NT2/D1 (cell line): ENCODE data around the gene POLRMT.

Experiments used
- DNase-seq: peaks from one replicate; pipeline ENCODE4 v3.0.0-alpha.2; 2011; ENCODE audit warnings: low read depth, low spot score
- H3K27me3 ChIP-seq: 2 replicates; pipeline ENCODE4 v1.6.0; 2011; ENCODE audit warnings: mild to moderate bottlenecking; ENCODE audit not compliant: insufficient read length, insufficient read depth
- H3K36me3 ChIP-seq: 2 replicates; pipeline ENCODE4 v1.6.1; 2011; ENCODE audit warnings: mild to moderate bottlenecking, low read length, mixed read lengths; ENCODE audit not compliant: insufficient read depth, insufficient read length
- H3K4me1 ChIP-seq: 2 replicates; pipeline ENCODE4 v1.5.1; 2011; ENCODE audit not compliant: insufficient read depth, insufficient read length
- H3K4me3 ChIP-seq: 2 replicates; pipeline ENCODE4 v1.5.1; 2011; ENCODE audit warnings: low read depth; ENCODE audit not compliant: insufficient read length
- H3K9ac ChIP-seq: 2 replicates; pipeline ENCODE4 v1.6.0; 2011; ENCODE audit warnings: low read depth; ENCODE audit not compliant: insufficient read length
- H3K9me3 ChIP-seq: 2 replicates; pipeline ENCODE4 v1.5.1; 2011; ENCODE audit warnings: mild to moderate bottlenecking, low read length; ENCODE audit not compliant: insufficient read depth
- SUZ12 ChIP-seq: IDR thresholded peaks from 2 replicates; pipeline ENCODE4 v1.6.1; 2011; ENCODE audit not compliant: insufficient read length, insufficient read depth; ENCODE audit errors: extremely low read depth
- YY1 ChIP-seq: IDR thresholded peaks from 2 replicates; pipeline ENCODE4 v1.6.1; 2011; ENCODE audit not compliant: insufficient read length, insufficient read depth
- ZNF274 ChIP-seq: IDR thresholded peaks from 2 replicates; pipeline ENCODE4 v1.6.1; 2011; ENCODE audit warnings: mild to moderate bottlenecking, low read depth, low read length

Gene POLRMT

DNA sequence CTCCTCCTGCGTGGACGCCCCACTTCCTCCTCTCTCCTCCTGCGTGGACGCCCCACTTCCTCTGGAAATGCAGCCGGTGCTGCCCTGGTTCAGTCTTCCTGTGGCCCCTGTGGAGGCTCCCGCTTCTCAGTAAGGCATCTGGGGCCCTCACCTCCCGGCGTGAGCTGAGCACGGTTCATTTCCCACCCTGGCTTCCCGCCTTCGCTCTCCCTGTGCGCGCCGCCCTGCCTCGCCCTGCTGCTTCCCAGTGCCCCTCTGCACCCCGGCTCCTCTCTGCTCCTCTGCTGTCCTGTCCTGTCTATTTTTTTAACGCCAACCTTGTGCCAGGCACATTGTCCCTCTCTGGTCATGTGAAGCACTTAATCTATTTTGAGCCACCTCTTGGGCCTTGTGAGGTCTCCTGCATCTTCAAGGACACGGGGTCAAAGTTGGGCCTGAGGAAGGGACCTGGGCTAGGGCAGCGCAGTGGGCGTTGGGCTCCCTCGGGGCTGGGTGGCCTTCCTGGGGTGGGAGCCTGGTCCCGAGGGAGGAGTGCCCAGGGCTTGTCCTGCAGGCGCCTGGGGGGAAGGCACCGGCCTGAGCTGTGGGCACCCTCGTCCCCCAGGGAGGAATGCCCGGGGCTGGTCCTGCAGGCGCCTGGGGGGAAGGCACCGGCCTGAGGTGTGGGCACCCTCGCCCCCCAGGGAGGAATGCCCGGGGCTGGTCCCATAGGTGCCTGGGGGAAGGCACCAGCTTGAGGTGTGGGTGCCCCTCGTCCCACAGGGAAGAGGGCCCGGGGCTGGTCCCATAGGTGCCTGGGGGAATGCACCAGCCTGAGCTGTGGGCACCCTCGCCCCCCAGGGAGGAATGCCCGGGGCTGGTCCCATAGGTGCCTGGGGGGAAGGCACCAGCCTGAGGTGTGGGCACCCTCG is 30.7 kb downstream of the POLRMT start:
- DNase-seq: no peak
- H3K9ac ChIP-seq: no peak overlapping the region

DNA sequence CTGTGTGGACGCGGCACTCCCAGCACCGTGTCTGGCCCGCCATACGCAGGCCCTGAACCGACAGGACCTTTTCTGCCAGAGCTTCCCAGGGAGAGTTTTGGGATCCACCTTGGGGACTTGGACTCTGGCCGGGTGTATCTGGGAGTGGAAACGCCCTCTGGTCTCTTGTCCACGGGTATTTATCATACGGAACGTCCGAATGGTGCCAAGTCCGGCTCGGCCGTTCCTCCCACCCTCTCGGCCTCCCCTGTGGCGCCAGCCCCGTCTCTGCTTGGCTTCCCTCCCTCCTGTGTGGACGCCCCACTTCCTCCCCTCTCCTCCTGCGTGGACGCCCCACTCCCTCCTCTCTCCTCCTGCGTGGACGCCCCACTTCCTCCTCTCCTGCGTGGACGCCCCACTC is 31.5 kb downstream of the POLRMT start:
- no peak for DNase-seq
- no peak for TF ChIP-seq SUZ12
- TF ChIP-seq YY1: no peak
- TF ChIP-seq ZNF274: no peak
- H3K4me1 ChIP-seq: no peaks in the 10 kb centered on the region
- H3K4me3 ChIP-seq: no peak overlapping the region
- H3K9me3 ChIP-seq: peaks cover 40% of the 10 kb centered on the region
- H3K36me3 ChIP-seq: no peaks in the 10 kb centered on the region
- H3K27me3 ChIP-seq: peaks cover 5% of the 10 kb centered on the region
- H3K9ac ChIP-seq: no peak overlapping the region

More for the DNA sequence above, 30.7 kb downstream of the POLRMT start:
- no peaks in the 10 kb centered on the region for H3K4me1 ChIP-seq
- TF ChIP-seq SUZ12: no peak
- no peak for TF ChIP-seq ZNF274
- TF ChIP-seq YY1: no peak
- no peaks in the 10 kb centered on the region for H3K36me3 ChIP-seq
- H3K27me3 ChIP-seq: no peaks in the 10 kb centered on the region
- peaks cover 38% of the 10 kb centered on the region for H3K9me3 ChIP-seq
- no peak overlapping the region for H3K4me3 ChIP-seq

DNA sequence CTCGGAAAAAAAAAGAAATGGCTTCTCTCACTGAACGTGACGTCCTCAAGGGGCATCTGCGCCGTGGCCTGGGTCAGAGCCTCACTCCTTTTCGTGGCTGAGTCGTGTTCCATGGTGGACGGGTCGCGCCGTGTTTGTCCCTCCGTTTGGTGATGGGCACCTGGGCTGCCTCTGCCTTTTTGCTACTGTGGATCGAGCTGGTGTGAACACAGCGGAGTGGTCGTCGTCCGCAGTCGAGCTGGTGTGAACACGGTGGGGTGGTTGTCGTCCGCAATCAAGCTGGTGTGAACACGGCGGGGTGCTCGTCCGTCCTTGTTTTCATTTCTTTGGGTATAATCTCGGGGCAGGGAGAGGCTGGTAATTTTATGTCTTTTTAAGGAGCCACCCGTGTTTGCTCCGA is 32.0 kb downstream of the POLRMT start:
- Histone ChIP-seq H3K4me3 (no peak overlapping the region), H3K9ac (no peak overlapping the region), H3K9me3 (peaks cover 40% of the 10 kb centered on the region), H3K36me3 (no peaks in the 10 kb centered on the region), H3K4me1 (no peaks in the 10 kb centered on the region), H3K27me3 (peaks cover 6% of the 10 kb centered on the region)
- no peak for TF ChIP-seq YY1
- no peak for DNase-seq

DNA sequence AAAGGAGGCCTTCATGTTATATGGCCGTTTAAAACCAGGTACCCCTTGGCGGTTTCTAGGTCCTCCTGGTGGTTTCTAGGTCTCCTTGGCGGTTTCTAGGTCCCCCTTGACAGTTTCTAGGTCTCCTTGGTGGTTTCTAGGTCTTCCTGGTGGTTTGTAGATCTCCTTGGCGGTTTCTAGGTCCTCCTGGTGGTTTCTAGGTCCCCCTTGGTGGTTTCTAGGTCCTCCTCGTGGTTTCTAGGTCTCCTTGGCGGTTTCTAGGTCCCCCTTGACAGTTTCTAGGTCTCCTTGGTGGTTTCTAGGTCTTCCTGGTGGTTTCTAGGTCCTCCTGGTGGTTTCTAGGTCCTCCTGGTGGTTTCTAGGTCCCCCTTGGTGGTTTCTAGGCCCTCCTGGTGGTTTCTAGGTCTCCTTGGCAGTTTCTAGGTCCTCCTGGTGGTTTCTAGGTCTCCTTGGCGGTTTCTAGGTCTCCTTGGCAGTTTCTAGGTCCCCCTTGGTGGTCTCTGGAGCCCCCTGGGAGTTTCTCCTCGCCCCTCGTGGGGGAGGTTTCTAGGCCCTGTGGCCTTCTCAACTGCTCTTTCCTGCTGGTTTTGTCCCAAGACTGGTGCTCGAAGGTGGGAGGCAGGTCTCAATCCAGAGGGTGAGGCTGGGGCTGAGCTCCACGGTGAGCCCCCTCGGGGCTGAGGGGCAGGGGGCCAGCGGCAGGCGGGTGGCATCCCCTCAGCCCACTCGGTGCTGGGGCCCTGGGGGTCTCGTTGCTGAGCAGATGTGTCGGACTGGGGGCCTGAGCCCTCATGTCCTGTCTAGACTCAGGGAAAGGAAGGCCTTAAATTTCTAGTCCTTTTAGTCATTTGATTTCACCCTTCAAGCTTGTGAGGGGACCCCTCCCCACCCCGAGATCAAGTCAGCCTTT is 35.7 kb downstream of the POLRMT start:
- Histone ChIP-seq H3K9me3 (peaks cover 20% of the 10 kb centered on the region), H3K4me3 (no peak overlapping the region), H3K36me3 (no peaks in the 10 kb centered on the region), H3K4me1 (peaks cover 7% of the 10 kb centered on the region), H3K27me3 (peaks cover 24% of the 10 kb centered on the region), H3K9ac (no peak overlapping the region)
- TF ChIP-seq ZNF274 (no peak), SUZ12 (no peak), YY1 (no peak)
- no peak for DNase-seq

DNA sequence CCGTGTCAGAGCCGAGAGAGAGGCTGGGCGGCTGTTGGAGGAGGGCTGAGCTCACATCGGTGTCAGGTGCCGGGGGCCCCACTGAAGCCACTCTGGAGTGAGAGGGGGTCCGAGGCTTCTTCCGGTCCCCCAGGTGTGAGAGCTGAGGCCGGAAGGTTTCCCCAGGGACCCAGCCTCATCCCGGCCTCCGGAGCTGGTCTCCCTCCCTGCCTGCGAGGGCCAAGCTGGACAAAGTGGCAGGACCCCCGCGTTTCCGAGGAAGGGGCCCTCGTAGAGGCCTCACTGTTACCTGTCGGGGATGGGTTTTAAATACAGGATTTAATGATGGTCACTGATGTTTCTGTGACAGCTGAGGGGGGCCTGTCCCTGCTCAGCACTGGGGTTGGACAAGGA is 37.1 kb downstream of the POLRMT start:
- H3K4me1 ChIP-seq: peaks cover 16% of the 10 kb centered on the region
- TF ChIP-seq ZNF274 (no peak), SUZ12 (no peak), YY1 (no peak)
- no peak for DNase-seq
- H3K9me3 ChIP-seq: peaks cover 13% of the 10 kb centered on the region; the same call in 1 of the 2 replicates
- H3K27me3 ChIP-seq: peaks cover 38% of the 10 kb centered on the region
- H3K4me3 ChIP-seq: no peak overlapping the region
- H3K36me3 ChIP-seq: no peaks in the 10 kb centered on the region
- H3K9ac ChIP-seq: no peak overlapping the region

DNA sequence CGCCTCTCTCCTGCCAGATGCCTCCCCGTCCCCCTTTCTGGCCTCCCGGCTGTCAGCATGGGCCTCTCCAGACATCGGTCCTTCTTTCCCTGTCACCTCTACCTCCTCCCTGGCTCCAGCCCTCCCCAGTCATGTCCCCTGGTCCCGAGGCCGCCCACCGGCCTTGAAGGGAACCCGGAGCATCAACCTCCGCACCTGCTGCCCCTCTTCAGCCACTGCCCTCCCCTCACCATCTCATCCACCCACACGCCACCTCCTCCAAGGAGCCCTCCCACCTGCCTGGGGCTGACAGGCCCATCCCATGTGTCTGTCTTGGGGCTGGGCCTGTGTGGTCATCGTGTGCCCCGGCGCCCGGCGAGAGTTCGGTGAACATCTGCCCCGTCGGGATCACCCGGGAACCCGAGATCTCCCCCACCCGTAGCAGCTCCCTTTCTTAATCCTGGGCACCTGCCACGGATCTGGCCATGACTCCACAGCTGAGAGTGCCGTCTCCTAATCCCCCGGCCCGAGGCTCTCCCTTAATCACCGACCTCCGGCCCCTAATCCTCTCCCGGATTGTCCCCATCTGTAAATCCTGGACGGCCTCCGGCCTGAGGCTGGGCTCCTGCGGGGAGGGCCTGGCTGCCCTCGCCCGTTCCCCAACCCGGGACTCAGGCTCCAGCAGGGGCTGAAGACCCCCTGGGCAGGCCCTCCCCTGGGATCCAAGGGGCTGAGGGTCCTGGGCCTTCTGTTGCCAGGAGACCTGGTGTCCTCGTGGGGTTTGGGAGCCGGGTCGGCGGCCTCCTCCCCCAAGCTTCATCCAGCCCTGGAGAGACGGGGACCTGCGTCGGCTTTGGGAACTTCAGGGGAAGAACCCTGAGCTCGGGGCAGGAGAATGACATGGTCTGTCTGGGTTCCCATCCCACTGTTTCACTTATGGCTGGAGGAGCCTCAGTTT is 37.7 kb downstream of the POLRMT start:
- peaks cover 7% of the 10 kb centered on the region; the same call in 1 of the 2 replicates for H3K9me3 ChIP-seq
- no peaks in the 10 kb centered on the region for H3K36me3 ChIP-seq
- TF ChIP-seq ZNF274: no peak
- TF ChIP-seq YY1: no peak
- TF ChIP-seq SUZ12: no peak
- no peak overlapping the region for H3K4me3 ChIP-seq
- peaks cover 16% of the 10 kb centered on the region for H3K4me1 ChIP-seq
- peaks cover 45% of the 10 kb centered on the region for H3K27me3 ChIP-seq
- peak overlapping the region; percentile 21 for H3K9ac ChIP-seq
- no peak for DNase-seq
